Suprapubic skin (tissue), 4 donors: ENCODE data around the gene NEURL4. TPM values are rescaled to one million over a fixed set of nuclear protein-coding genes. Genes with fewer than 3 reads are reported as not detected.

ENCODE experiments used
- DNase-seq, 2 donors: peaks; one replicate each; pipeline ENCODE4 v3.0.0-alpha.2; 2019; ENCODE audit warnings: low spot score in 2 of 2
- H3K27ac ChIP-seq: fragments of 200-600 bp; sonication (generic); one replicate; pipeline ENCODE4 v1.5.1; 2019
- H3K27me3 ChIP-seq: fragments of 200-600 bp; sonication (generic); one replicate; pipeline ENCODE4 v1.5.1; 2019
- H3K36me3 ChIP-seq: fragments of 200-600 bp; sonication (generic); one replicate; pipeline ENCODE4 v1.5.1; 2019
- H3K4me1 ChIP-seq: fragments of 200-600 bp; sonication (generic); one replicate; pipeline ENCODE4 v1.5.1; 2019
- H3K4me3 ChIP-seq: fragments of 200-600 bp; sonication (generic); one replicate; pipeline ENCODE4 v1.5.1; 2019; ENCODE audit warnings: mild to moderate bottlenecking
- H3K9me3 ChIP-seq: fragments of 200-600 bp; sonication (generic); one replicate; pipeline ENCODE4 v1.5.1; 2019
- EP300 ChIP-seq: sonication (generic); formaldehyde crosslinking; IDR thresholded peaks from one replicate; pipeline ENCODE4 v1.6.1; 2017; ENCODE audit warnings: antibody characterized with exemption
- POLR2A ChIP-seq, 2 donors: fragments of 450-650 bp; IDR thresholded peaks; one replicate each; pipeline ENCODE4 v1.6.1; 2017; ENCODE audit warnings: antibody characterized with exemption in 2 of 2, mild to moderate bottlenecking in 2 of 2, moderate library complexity in 2 of 2
- POLR2AphosphoS5 ChIP-seq, 3 donors: sonication (generic); formaldehyde crosslinking; IDR thresholded peaks; one replicate each; pipeline ENCODE4 v1.6.1; 2017; ENCODE audit warnings: antibody characterized with exemption in 3 of 3
- WGBS: methylation state at CpG from one replicate; pipeline ENCODE4 v1.1.5; 2018; 5-methylcytosine and 5-hydroxymethylcytosine counted together
- total RNA-seq, 4 donors: library from RNA; depleted of rRNA; stranded (reverse); fragments of >200 nt; gene quantifications; one replicate each; pipeline ENCODE4 v1.1.0, GENCODE V29; 2016
- TF ChIP-seq, protein P1 (sequence below), 2 donors: fragments of 200-600 bp in 1 of 2; fragments of 450-650 bp in 1 of 2; sonication (generic) in 1 of 2; IDR thresholded peaks; one replicate each; pipeline ENCODE4 v1.5.1; 2016 to 2019; ENCODE audit warnings: antibody characterized with exemption in 2 of 2, mild to moderate bottlenecking in 1 of 2, moderate library complexity in 1 of 2

NEURL4 gene
- total RNA-seq, 4 donors from 2014 or later: 11.7 to 51.3 (median 20.6) TPM

GRCh38 chr17:7308625-7309433 is 20.3 kb downstream of the NEURL4 start:
- H3K36me3 ChIP-seq: peaks cover 45% of the 10 kb centered on the region
- H3K9me3 ChIP-seq: no peaks in the 10 kb centered on the region
- peak in 1 of 2 donors; percentile 89 for DNase-seq
- peak in 1 of 2 donors; percentile 14 for TF ChIP-seq POLR2A (IDR thresholded peaks at IDR 0.05)
- TF ChIP-seq POLR2AphosphoS5 (IDR thresholded peaks at IDR 0.05): no peak
- WGBS: under 1% methylated on average over 14 of the region's 14 CpGs
- peak overlapping the region; percentile 96 for H3K27ac ChIP-seq
- H3K4me1 ChIP-seq: peaks cover 49% of the 10 kb centered on the region
- no peaks in the 10 kb centered on the region for H3K27me3 ChIP-seq
- H3K4me3 ChIP-seq: peak overlapping the region; percentile 86

GRCh38 chr17:7307686-7308624 is 21.2 kb downstream of the NEURL4 start:
- 1% methylated on average over 22 of the region's 104 CpGs for WGBS
- peaks cover 40% of the 10 kb centered on the region for H3K4me1 ChIP-seq
- DNase-seq: peak in 1 of 2 donors; percentile 88

GRCh38 chr17:7306911-7307685 is 22.0 kb downstream of the NEURL4 start, which contains the start of gene EIF5A:
Gene EIF5A, plus strand, starts transcription at chr17:7307628. Its CDS starts 2,008 bp downstream, at chr17:7309636.
- WGBS: under 1% methylated on average over 58 of the region's 64 CpGs

More at GRCh38 chr17:7307686-7308624, 21.2 kb downstream of the NEURL4 start:
- Histone ChIP-seq H3K27ac (peak overlapping the region; percentile 96), H3K36me3 (peaks cover 36% of the 10 kb centered on the region), H3K4me3 (peak overlapping the region; percentile 86), H3K9me3 (no peaks in the 10 kb centered on the region), H3K27me3 (no peaks in the 10 kb centered on the region)
- TF ChIP-seq, protein P1, sequence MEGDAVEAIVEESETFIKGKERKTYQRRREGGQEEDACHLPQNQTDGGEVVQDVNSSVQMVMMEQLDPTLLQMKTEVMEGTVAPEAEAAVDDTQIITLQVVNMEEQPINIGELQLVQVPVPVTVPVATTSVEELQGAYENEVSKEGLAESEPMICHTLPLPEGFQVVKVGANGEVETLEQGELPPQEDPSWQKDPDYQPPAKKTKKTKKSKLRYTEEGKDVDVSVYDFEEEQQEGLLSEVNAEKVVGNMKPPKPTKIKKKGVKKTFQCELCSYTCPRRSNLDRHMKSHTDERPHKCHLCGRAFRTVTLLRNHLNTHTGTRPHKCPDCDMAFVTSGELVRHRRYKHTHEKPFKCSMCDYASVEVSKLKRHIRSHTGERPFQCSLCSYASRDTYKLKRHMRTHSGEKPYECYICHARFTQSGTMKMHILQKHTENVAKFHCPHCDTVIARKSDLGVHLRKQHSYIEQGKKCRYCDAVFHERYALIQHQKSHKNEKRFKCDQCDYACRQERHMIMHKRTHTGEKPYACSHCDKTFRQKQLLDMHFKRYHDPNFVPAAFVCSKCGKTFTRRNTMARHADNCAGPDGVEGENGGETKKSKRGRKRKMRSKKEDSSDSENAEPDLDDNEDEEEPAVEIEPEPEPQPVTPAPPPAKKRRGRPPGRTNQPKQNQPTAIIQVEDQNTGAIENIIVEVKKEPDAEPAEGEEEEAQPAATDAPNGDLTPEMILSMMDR (IDR thresholded peaks at IDR 0.05): peak in 1 of 2 donors; percentile 25
- no peak for TF ChIP-seq POLR2A (IDR thresholded peaks at IDR 0.05)

DNA sequence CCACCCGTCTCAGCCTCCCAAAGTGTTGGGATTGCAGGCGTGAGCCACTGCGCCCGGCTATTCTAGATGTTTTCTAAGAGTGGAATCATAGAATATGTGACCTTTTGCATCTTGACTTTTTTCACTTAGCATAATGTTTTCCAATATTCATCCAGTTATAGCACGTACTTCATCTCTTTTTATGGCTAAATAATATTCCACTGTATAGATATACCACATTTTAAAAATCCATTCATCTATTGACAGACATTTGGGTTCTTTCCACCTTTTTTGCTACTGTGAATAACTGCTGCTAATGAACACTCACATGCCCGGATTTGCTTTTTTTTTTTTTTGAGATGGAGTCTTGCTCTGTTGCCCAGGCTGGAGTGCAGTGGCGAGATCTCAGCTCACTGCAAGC is 25.0 kb downstream of the NEURL4 start:
- H3K27me3 ChIP-seq: no peaks in the 10 kb centered on the region
- H3K4me1 ChIP-seq: peaks cover 10% of the 10 kb centered on the region
- H3K36me3 ChIP-seq: no peaks in the 10 kb centered on the region
- no peaks in the 10 kb centered on the region for H3K9me3 ChIP-seq
- 90% methylated on average over 7 of the region's 7 CpGs for WGBS
- H3K27ac ChIP-seq: no peak overlapping the region
- no peak for DNase-seq
- H3K4me3 ChIP-seq: no peak overlapping the region
- no peak for TF ChIP-seq POLR2A (IDR thresholded peaks at IDR 0.05)
- TF ChIP-seq, protein P1 (IDR thresholded peaks at IDR 0.05): no peak
- TF ChIP-seq EP300: no peak
- TF ChIP-seq POLR2AphosphoS5 (IDR thresholded peaks at IDR 0.05): no peak

More at GRCh38 chr17:7306911-7307685, 22.0 kb downstream of the NEURL4 start, which contains the start of gene EIF5A:
- peak within 1 kb of the TSS; percentile 96 for H3K27ac ChIP-seq
- no peaks in the 10 kb centered on the region for H3K9me3 ChIP-seq
- no peaks in the 10 kb centered on the region for H3K27me3 ChIP-seq
- TF ChIP-seq POLR2AphosphoS5 (IDR thresholded peaks at IDR 0.05) (peak; percentile 47 to 59 (median 56)), EP300 (no peak), POLR2A (IDR thresholded peaks at IDR 0.05) (peak; percentile 52 to 81)
- TF ChIP-seq, protein P1 (IDR thresholded peaks at IDR 0.05): no peak
- H3K36me3 ChIP-seq: peaks cover 28% of the 10 kb centered on the region
- peaks cover 36% of the 10 kb centered on the region for H3K4me1 ChIP-seq
- DNase-seq: peak; percentile 100
- H3K4me3 ChIP-seq: peak within 1 kb of the TSS; percentile 86
